Nephron progenitor cell (in vitro differentiated cells): ENCODE results near the gene LRRN3.

Experiments used
- DNase-seq: peaks from one replicate; pipeline ENCODE4 v3.0.0; 2021
- H3K27ac Mint-ChIP-seq: 2 replicates; pipeline ENCODE4 v1.8.0; 2021; ENCODE audit warnings: mild to moderate bottlenecking, moderate library complexity, mixed read lengths
- H3K27me3 Mint-ChIP-seq: 2 replicates; pipeline ENCODE4 v1.8.0; 2021; ENCODE audit warnings: mild to moderate bottlenecking, low read depth, mixed read lengths; ENCODE audit not compliant: poor library complexity
- H3K36me3 Mint-ChIP-seq: 2 replicates; pipeline ENCODE4 v1.8.0; 2021; ENCODE audit warnings: low read depth, mixed read lengths
- H3K4me1 Mint-ChIP-seq: 2 replicates; pipeline ENCODE4 v1.8.0; 2021; ENCODE audit warnings: mixed read lengths
- H3K4me3 Mint-ChIP-seq: 2 replicates; pipeline ENCODE4 v1.8.0; 2021; ENCODE audit warnings: mild to moderate bottlenecking, moderate library complexity, mixed read lengths
- H3K9me3 Mint-ChIP-seq: 2 replicates; pipeline ENCODE4 v1.8.0; 2021; ENCODE audit warnings: mild to moderate bottlenecking, moderate library complexity, mixed read lengths
- CTCF ChIP-seq: fragments of 200-600 bp; sonication (generic); IDR thresholded peaks from 2 replicates; pipeline ENCODE4 v1.5.0; 2021; ENCODE audit warnings: antibody characterized with exemption

Gene LRRN3

DNA sequence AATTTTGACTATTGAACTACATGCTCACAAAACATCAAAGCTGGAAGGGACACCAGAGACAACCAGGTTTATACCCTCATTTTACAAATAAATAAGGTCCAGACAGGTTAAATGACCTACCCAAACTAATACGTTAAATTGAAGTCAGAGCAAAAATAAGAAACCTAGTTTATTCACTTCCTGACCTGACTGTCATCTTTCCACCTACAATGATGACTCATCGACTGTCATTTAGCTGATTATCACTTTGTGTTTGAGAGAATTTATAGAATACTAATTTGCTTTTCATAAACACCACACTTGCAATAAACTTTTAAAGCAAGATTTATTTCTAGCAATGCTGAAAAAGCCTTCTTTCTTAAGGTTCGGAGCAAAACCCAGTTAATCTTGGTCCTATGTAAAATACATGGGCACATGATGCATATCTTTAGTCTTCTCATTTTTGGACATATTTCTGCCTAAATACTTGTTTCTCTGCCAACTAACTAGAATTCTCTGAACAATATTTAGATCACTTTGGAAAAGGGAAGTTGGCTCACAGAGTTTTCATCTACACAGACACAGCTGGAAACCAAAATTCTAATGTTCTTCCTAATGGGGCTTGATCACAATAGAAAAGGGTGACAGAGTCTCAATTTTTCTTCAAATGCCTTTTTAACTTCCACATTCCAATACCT, 16.7 kb upstream of the LRRN3 start:
- H3K4me3 Mint-ChIP-seq = no peak overlapping the region
- peaks cover 2% of the 10 kb centered on the region for H3K27me3 Mint-ChIP-seq
- DNase-seq = no peak
- TF ChIP-seq CTCF = no peak
- H3K36me3 Mint-ChIP-seq = no peaks in the 10 kb centered on the region
- H3K27ac Mint-ChIP-seq = no peak overlapping the region
- no peaks in the 10 kb centered on the region for H3K9me3 Mint-ChIP-seq
- peaks cover 4% of the 10 kb centered on the region for H3K4me1 Mint-ChIP-seq

GRCh38 chr7:111074748-111075146, 16.2 kb upstream of the LRRN3 start:
- H3K4me1 Mint-ChIP-seq = peaks cover 4% of the 10 kb centered on the region
- H3K27ac Mint-ChIP-seq = peak overlapping the region; percentile 0
- H3K9me3 Mint-ChIP-seq = no peaks in the 10 kb centered on the region
- no peak for DNase-seq
- H3K27me3 Mint-ChIP-seq = peaks cover 2% of the 10 kb centered on the region
- no peak overlapping the region for H3K4me3 Mint-ChIP-seq
- H3K36me3 Mint-ChIP-seq = no peaks in the 10 kb centered on the region
- TF ChIP-seq CTCF = no peak

DNA sequence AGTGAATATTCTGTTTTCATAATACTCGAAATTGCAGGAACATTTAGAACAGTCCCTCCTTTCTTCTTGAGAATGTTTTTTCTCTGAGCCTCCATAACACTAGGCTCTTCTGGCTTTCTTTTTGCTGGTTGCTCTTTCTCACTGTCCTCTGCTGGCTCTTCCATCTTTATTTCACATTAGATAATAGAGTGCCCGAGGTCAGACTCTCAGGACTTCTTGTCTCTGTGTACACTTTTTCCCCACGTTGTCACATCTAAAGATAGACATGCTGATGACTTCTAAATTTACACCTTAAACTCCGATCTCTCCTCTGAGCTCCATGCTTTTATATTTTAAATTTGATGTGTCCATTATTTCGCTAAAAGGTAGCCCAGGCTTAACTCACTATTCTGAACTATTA, 15.4 kb upstream of the LRRN3 start:
- H3K36me3 Mint-ChIP-seq = no peaks in the 10 kb centered on the region
- H3K4me1 Mint-ChIP-seq = peaks cover 4% of the 10 kb centered on the region
- H3K4me3 Mint-ChIP-seq = no peak overlapping the region
- H3K27me3 Mint-ChIP-seq = peaks cover 2% of the 10 kb centered on the region
- no peaks in the 10 kb centered on the region for H3K9me3 Mint-ChIP-seq
- peak overlapping the region; percentile 8 for H3K27ac Mint-ChIP-seq
- TF ChIP-seq CTCF = no peak
- DNase-seq = no peak

DNA sequence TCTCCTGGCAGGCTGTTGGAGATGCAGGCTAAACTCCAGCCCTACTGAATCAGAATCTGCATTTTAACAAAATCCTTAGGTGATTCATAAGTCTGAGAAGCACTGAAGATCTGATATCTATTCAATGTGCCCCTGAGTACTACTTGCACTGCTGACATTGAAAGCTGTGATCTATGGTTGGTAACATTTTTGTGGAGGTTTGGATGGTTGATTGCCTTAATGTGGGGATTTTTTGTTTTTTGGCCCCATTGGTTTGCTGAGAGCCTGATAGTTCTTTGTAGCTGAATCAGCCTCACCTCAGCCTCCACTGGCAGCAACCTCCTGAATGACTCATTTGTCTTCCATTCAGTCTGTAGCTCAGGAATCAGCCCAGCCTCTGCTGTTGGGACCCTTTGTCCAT, 14.7 kb upstream of the LRRN3 start:
- no peak for DNase-seq
- Mint-ChIP-seq H3K4me3 (no peak overlapping the region), H3K36me3 (no peaks in the 10 kb centered on the region), H3K9me3 (no peaks in the 10 kb centered on the region), H3K4me1 (peaks cover 4% of the 10 kb centered on the region), H3K27me3 (peaks cover 2% of the 10 kb centered on the region), H3K27ac (no peak overlapping the region)
- no peak for TF ChIP-seq CTCF

- Mint-ChIP-seq H3K4me1 (no peaks in the 10 kb centered on the region), H3K27ac (no peak overlapping the region), H3K36me3 (no peaks in the 10 kb centered on the region), H3K27me3 (peaks cover 2% of the 10 kb centered on the region), H3K9me3 (no peaks in the 10 kb centered on the region), H3K4me3 (no peak overlapping the region)
- TF ChIP-seq CTCF = no peak
- no peak for DNase-seq
These were observed 13.9 kb upstream of the LRRN3 start for GRCh38 chr7:111077001-111077400.

DNA sequence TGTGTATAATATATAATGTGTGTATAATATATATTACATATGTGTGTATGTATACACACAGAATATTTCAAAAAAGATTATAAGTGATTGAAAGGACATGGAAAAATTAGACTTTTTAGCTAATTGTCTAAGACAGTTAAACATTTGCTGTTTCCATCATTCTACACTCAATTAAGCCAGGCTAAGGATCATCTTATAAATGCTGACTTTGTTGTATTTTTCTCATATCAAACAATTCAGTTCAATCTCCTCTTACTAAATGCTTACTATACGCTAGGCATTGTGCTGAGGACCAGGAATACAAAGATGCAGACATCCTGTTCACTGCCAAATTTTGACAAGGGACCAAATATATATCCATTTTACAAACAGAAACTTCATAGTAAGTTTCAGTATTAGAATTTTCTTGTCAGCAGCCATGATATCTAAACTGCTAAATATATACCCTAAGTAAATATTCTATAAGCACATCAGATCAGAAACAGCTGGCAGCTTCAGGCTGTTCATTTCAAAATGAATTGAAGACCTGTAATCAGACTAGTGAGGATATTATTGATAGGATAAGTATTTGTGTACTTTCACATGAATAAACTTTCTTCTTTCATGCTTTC, 10.3 kb upstream of the LRRN3 start:
- Mint-ChIP-seq H3K4me1 (peaks cover 8% of the 10 kb centered on the region), H3K27ac (no peak overlapping the region)
- no peak for TF ChIP-seq CTCF

More for the DNA sequence above, 10.3 kb upstream of the LRRN3 start:
- Mint-ChIP-seq H3K9me3 (no peaks in the 10 kb centered on the region), H3K36me3 (no peaks in the 10 kb centered on the region), H3K4me3 (no peak overlapping the region), H3K27me3 (no peaks in the 10 kb centered on the region)
- no peak for DNase-seq
